HepG2 (cell line): ENCODE measurements around the gene TSPYL4.

Source experiments
- EP300 ChIP-seq, 3 experiments: sonication (generic) in 1 of 3; formaldehyde crosslinking in 1 of 3; IDR thresholded peaks; 2 replicates each; pipeline versions ENCODE4 v1.5.1 to v1.6.1; 2011 to 2020; ENCODE audit warnings: low read depth in 2 of 3, low read length in 2 of 3, borderline replicate concordance in 1 of 3, improper control_type of control experiment in 1 of 3, mild to moderate bottlenecking in 1 of 3, missing genetic modification reagents in 1 of 3, moderate library complexity in 1 of 3
- FOSL1 ChIP-seq: sonication (generic); formaldehyde crosslinking; IDR thresholded peaks from 2 replicates; pipeline ENCODE4 v1.9.0; 2021; ENCODE audit warnings: missing genetic modification reagents, borderline replicate concordance
- KDM1A ChIP-seq: IDR thresholded peaks from 2 replicates; pipeline ENCODE4 v1.6.1; 2016; ENCODE audit warnings: missing compliant biosample characterization
- MIER2 ChIP-seq: IDR thresholded peaks from 2 replicates; pipeline ENCODE4 v1.6.1; 2016; ENCODE audit warnings: missing biosample characterization, missing genetic modification reagents
- NR2F2 ChIP-seq: IDR thresholded peaks from 2 replicates; pipeline ENCODE4 v1.6.1; 2012; ENCODE audit warnings: low read depth, inconsistent platforms, borderline replicate concordance
- POLR2A ChIP-seq, 2 experiments: IDR thresholded peaks; 2 replicates each; pipeline ENCODE4 v1.6.1; 2011; ENCODE audit warnings: low read depth in 2 of 2, low read length in 2 of 2, mild to moderate bottlenecking in 1 of 2, moderate library complexity in 1 of 2; ENCODE audit not compliant: insufficient read depth in 1 of 2
- YY1 ChIP-seq: IDR thresholded peaks from 2 replicates; pipeline ENCODE4 v1.6.1; 2011; ENCODE audit warnings: low read length, low read depth, moderate library complexity, mild to moderate bottlenecking; ENCODE audit not compliant: insufficient read depth, insufficient replicate concordance
- ZBTB3 ChIP-seq: sonication (generic); formaldehyde crosslinking; IDR thresholded peaks from 2 replicates; pipeline ENCODE4 v1.4.0; 2020; ENCODE audit warnings: low read depth, mild to moderate bottlenecking, moderate library complexity, missing genetic modification reagents, borderline replicate concordance

GRCh38 chr6:116208056-116208785, 45.7 kb downstream of the TSPYL4 start:
- TF ChIP-seq ZBTB3 (CRISPR knock-in tag): no peak
- TF ChIP-seq KDM1A (CRISPR knock-in tag): no peak
- no peak for TF ChIP-seq MIER2 (CRISPR knock-in tag)
- TF ChIP-seq EP300 (IDR thresholded peaks at IDR 0.05; ENCODE audit: low read depth in 2 of 2, low read length in 2 of 2): no peak
- no peak for TF ChIP-seq EP300 (CRISPR knock-in tag; IDR thresholded peaks at IDR 0.05; ENCODE audit: borderline replicate concordance)
- TF ChIP-seq FOSL1 (CRISPR knock-in tag): no peak
- TF ChIP-seq POLR2A (IDR thresholded peaks at IDR 0.05; ENCODE audit: insufficient read depth in 1 of 2, low read depth in 2 of 2, low read length in 2 of 2): no peak
- no peak for TF ChIP-seq YY1
- no peak for TF ChIP-seq NR2F2
